NT2/D1 (cell line): Measurements from ENCODE around the gene ATXN1.

Experiments used
- DNase-seq: peaks from one replicate; pipeline ENCODE4 v3.0.0-alpha.2; 2011; ENCODE audit warnings: low read depth, low spot score
- H3K27me3 ChIP-seq: 2 replicates; pipeline ENCODE4 v1.6.0; 2011; ENCODE audit warnings: mild to moderate bottlenecking; ENCODE audit not compliant: insufficient read length, insufficient read depth
- H3K36me3 ChIP-seq: 2 replicates; pipeline ENCODE4 v1.6.1; 2011; ENCODE audit warnings: mild to moderate bottlenecking, low read length, mixed read lengths; ENCODE audit not compliant: insufficient read depth, insufficient read length
- H3K4me1 ChIP-seq: 2 replicates; pipeline ENCODE4 v1.5.1; 2011; ENCODE audit not compliant: insufficient read depth, insufficient read length
- H3K4me3 ChIP-seq: 2 replicates; pipeline ENCODE4 v1.5.1; 2011; ENCODE audit warnings: low read depth; ENCODE audit not compliant: insufficient read length
- H3K9ac ChIP-seq: 2 replicates; pipeline ENCODE4 v1.6.0; 2011; ENCODE audit warnings: low read depth; ENCODE audit not compliant: insufficient read length
- H3K9me3 ChIP-seq: 2 replicates; pipeline ENCODE4 v1.5.1; 2011; ENCODE audit warnings: mild to moderate bottlenecking, low read length; ENCODE audit not compliant: insufficient read depth
- SUZ12 ChIP-seq: IDR thresholded peaks from 2 replicates; pipeline ENCODE4 v1.6.1; 2011; ENCODE audit not compliant: insufficient read length, insufficient read depth; ENCODE audit errors: extremely low read depth
- YY1 ChIP-seq: IDR thresholded peaks from 2 replicates; pipeline ENCODE4 v1.6.1; 2011; ENCODE audit not compliant: insufficient read length, insufficient read depth
- ZNF274 ChIP-seq: IDR thresholded peaks from 2 replicates; pipeline ENCODE4 v1.6.1; 2011; ENCODE audit warnings: mild to moderate bottlenecking, low read depth, low read length

Gene ATXN1

DNA sequence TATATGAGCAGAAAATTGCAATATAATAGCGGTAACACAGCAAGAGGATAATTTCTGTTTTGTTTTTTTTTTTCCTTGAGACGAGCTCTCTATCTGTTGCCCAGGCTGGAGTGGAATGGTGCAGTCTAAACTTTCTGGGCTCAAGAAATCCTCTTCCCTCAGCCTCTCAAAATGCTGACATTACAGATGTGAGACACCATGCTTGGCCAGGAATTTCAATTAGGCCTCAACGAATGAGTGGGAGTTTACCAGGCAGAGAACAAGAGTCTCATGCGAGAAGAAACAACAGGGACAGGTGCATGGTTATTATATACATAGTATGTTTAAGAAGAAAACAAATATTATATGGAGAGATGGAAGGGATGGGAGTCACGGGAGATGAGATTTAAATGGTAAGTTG, 111.4 kb downstream of the ATXN1 start:
- H3K4me3 ChIP-seq: no peak overlapping the region
- TF ChIP-seq SUZ12 (no peak), ZNF274 (no peak), YY1 (no peak)

DNA sequence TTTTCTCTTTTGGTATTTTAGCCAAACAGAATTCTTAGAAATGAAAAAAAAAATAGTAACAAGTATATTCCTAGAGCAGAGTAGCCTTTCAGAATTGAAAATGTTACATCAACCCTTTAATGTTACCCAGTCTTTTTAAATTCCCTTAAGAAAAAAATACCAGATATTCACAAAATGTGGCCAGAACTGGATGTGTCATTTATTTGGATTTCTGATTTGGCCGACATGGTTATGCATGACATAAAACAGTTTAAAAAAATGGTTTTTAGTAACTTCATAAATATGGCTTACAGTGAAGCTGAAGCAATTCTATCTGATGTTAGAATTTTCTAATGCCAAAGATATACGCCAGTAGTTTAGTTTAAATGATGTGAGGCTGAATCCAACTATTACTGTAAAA, 112.0 kb downstream of the ATXN1 start:
- no peaks in the 10 kb centered on the region for H3K4me1 ChIP-seq
- no peaks in the 10 kb centered on the region for H3K9me3 ChIP-seq
- H3K4me3 ChIP-seq: no peak overlapping the region
- no peak for TF ChIP-seq YY1
- TF ChIP-seq ZNF274: no peak
- TF ChIP-seq SUZ12: no peak
- no peak for DNase-seq
- peaks cover 8% of the 10 kb centered on the region for H3K36me3 ChIP-seq
- no peaks in the 10 kb centered on the region for H3K27me3 ChIP-seq
- no peak overlapping the region for H3K9ac ChIP-seq

More for the DNA sequence above, 111.4 kb downstream of the ATXN1 start:
- no peaks in the 10 kb centered on the region for H3K27me3 ChIP-seq
- H3K9me3 ChIP-seq: no peaks in the 10 kb centered on the region
- DNase-seq: no peak
- H3K4me1 ChIP-seq: no peaks in the 10 kb centered on the region
- peaks cover 6% of the 10 kb centered on the region for H3K36me3 ChIP-seq
- no peak overlapping the region for H3K9ac ChIP-seq

DNA sequence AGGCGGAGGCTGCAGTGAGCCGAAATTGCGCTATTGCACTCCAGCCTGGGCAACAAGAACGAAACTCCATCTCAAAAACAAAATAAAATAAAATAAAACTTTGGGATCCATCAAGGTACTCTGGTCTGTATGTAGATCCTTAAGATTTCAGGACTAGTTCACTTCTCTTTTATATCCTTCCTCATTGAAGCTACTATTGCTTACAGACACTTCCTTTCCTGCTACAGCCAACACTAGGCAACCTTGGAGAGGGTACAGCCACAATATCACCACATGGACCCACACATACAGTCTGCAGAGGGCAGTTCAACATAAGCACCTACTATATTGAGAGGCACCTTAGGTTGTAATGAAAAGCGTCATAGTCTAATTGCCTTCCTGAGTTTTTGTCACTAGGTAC, 113.3 kb downstream of the ATXN1 start:
- no peaks in the 10 kb centered on the region for H3K4me1 ChIP-seq
- H3K4me3 ChIP-seq: no peak overlapping the region
- TF ChIP-seq ZNF274 (no peak), SUZ12 (no peak), YY1 (no peak)
- H3K9ac ChIP-seq: no peak overlapping the region
- H3K36me3 ChIP-seq: peaks cover 8% of the 10 kb centered on the region
- no peaks in the 10 kb centered on the region for H3K9me3 ChIP-seq
- DNase-seq: no peak
- H3K27me3 ChIP-seq: no peaks in the 10 kb centered on the region

DNA sequence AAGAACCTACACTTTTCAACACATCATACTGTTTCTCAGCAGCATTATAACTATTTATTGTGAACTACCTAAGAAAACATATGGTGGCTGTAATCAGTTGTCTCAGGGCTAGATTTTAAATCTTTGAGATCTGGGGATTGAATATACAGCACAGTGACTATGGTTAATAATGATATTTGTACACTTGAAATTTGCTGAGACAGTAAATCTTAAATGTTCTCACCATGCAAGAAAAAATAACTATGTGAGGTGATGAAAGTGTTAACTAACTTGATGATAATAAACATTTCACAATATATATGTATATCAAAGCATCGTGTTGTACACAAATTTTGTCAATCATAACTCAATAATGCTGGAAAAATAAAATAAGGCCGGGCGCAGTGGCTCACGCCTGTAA, 113.8 kb downstream of the ATXN1 start:
- Histone ChIP-seq H3K36me3 (peaks cover 8% of the 10 kb centered on the region), H3K4me1 (no peaks in the 10 kb centered on the region), H3K27me3 (no peaks in the 10 kb centered on the region), H3K4me3 (no peak overlapping the region), H3K9me3 (no peaks in the 10 kb centered on the region), H3K9ac (no peak overlapping the region)
- no peak for DNase-seq
- no peak for TF ChIP-seq ZNF274
- no peak for TF ChIP-seq SUZ12
- no peak for TF ChIP-seq YY1

DNA sequence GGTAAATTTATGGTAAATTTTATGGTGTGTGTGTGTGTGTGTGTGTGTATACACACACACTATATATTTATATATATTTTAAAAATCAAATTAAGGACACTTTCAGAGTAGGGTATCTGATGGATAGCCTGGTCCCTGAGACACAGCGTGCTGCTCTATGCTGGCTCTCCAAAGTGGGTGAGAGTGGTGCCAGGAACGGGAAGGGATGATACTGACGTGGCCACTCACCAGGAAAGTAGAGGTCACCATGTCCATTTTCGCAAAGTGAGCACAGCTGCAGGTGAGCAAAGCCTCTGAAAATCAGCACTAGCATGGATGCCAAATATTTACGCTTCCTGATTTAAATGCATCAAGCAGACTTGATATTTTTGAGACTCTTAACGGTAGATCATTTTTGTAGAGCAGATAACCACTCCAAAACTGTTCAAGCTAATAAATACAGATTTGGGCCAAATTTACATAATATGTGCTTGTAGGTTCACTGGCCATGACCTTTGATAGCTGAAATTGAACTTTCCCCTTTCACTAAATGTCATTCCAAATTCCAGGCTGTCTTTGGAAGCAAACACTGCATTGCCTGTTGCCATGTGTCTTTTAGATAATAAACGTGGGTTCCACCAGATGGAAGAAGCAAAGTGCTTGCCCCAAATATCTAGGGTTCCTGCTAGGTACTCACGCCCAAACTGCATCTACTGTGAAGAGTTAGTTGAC, 116.6 kb downstream of the ATXN1 start:
- H3K36me3 ChIP-seq: peaks cover 5% of the 10 kb centered on the region
- TF ChIP-seq ZNF274: no peak
- no peak for TF ChIP-seq YY1
- no peak for TF ChIP-seq SUZ12

DNA sequence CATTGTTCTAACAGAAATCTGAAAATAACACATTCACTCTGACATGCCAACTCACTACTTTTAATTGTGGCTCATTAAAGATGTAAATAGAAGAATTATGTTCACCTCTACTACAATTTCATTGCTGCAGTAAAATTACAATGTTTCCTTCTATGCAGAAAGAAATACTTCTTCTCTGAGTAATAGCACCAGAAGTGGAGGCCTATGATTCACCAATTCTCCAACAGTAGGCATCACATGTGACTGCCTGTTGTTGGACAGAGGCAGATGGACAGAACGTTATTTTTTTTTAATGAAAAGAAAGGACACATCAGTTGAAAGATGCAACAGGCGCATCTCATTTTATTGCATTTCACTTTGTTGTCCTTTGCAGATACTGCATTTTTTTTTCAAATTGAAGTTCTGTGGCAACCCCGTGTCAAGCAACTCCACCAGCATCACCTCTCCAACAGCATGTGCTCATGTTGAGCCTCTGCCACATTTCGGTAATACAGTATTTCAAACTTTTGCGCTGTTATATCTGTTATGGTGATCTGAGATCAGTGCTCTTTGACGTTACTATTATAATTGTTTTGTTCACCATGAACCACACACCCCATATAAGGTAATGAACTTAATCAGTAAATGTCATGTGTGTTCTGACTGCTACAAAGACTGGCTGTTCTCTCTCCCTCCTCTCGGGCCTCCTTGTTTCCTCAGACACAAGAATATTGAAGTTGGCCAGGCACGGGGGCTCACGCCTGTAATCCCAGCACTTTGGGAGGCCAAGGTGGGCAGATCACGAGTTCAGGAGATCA, 121.4 kb downstream of the ATXN1 start:
- H3K4me3 ChIP-seq: no peak overlapping the region
- no peaks in the 10 kb centered on the region for H3K27me3 ChIP-seq
- no peak overlapping the region for H3K9ac ChIP-seq
- TF ChIP-seq ZNF274: no peak
- TF ChIP-seq SUZ12: no peak
- no peak for TF ChIP-seq YY1
- H3K36me3 ChIP-seq: peaks cover 2% of the 10 kb centered on the region
- H3K4me1 ChIP-seq: no peaks in the 10 kb centered on the region
- DNase-seq: no peak
- 0 out of 2 replicates have a peak, but pooled peaks cover 6% of the 10 kb centered on the region for H3K9me3 ChIP-seq

More for the DNA sequence above, 116.6 kb downstream of the ATXN1 start:
- DNase-seq: no peak
- no peaks in the 10 kb centered on the region for H3K27me3 ChIP-seq
- no peak overlapping the region for H3K9ac ChIP-seq
- no peaks in the 10 kb centered on the region for H3K9me3 ChIP-seq
- no peaks in the 10 kb centered on the region for H3K4me1 ChIP-seq
- H3K4me3 ChIP-seq: no peak overlapping the region

DNA sequence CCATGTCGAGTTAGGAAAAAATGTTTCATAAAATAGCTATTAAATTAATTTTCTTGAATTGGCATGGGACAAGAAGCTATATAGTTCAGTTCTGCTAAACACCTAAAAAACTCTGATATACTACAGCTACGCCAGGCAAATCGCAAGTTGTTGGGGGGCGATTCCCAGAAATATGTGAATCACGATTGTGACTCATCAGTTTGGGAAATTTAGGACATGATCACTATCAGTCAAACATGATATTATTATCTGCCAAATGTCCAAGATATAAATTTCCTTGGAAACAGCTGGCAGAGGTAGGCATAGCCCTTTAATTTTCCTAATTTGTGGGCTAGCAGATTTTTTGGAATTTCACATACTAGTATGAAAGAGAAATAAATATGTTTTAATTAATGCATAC, 123.6 kb downstream of the ATXN1 start:
- 0 out of 2 replicates have a peak, but pooled peaks cover 6% of the 10 kb centered on the region for H3K9me3 ChIP-seq
- no peak overlapping the region for H3K4me3 ChIP-seq
- no peaks in the 10 kb centered on the region for H3K4me1 ChIP-seq
- no peak overlapping the region for H3K9ac ChIP-seq
- TF ChIP-seq SUZ12 (no peak), ZNF274 (no peak), YY1 (no peak)
- H3K27me3 ChIP-seq: no peaks in the 10 kb centered on the region
- DNase-seq: no peak
- peaks cover 2% of the 10 kb centered on the region for H3K36me3 ChIP-seq
